NCI-H526 (cell line): ENCODE data around the gene KLF12.

Experiments
- DNase-seq, 2 experiments: peaks; one replicate each; lab custom pipeline; 2025; lab: John Stamatoyannopoulos, UW

KLF12 gene

GRCh38 chr13:74103970-74104555 is 30.1 kb downstream of the KLF12 start:
- no peak for DNase-seq

- no peak for DNase-seq
Measured at GRCh38 chr13:74103196-74103595, 31.0 kb downstream of the KLF12 start.

- no peak for DNase-seq
Measured at GRCh38 chr13:74102691-74103090, 31.5 kb downstream of the KLF12 start.

- DNase-seq: no peak
Measured at GRCh38 chr13:74101436-74101835, 32.8 kb downstream of the KLF12 start.

- DNase-seq: no peak
Measured at GRCh38 chr13:74098077-74098476, 36.1 kb downstream of the KLF12 start.

GRCh38 chr13:74097116-74097515 is 37.1 kb downstream of the KLF12 start:
- no peak for DNase-seq

GRCh38 chr13:74093691-74094090 is 40.5 kb downstream of the KLF12 start:
- DNase-seq: no peak

- DNase-seq: peak in 1 of 2 experiments; percentile 23
Measured at GRCh38 chr13:74092711-74093110, 41.5 kb downstream of the KLF12 start.

- no peak for DNase-seq
Measured at GRCh38 chr13:74090869-74091605, 43.2 kb downstream of the KLF12 start.

- DNase-seq: no peak
Measured at GRCh38 chr13:74090397-74090796, 43.8 kb downstream of the KLF12 start.

GRCh38 chr13:74087357-74087756 is 46.8 kb downstream of the KLF12 start:
- DNase-seq: no peak
